GM12801 (cell line): ENCODE results near the gene GRM5.

Experiments
- TF ChIP-seq, protein P1 (sequence below): IDR thresholded peaks from one replicate; pipeline ENCODE4 v1.5.1; 2011; ENCODE audit warnings: control low read depth; ENCODE audit not compliant: insufficient read length; ENCODE audit errors: extremely low read depth

Gene GRM5

GRCh38 chr11:88744140-88744539 is 321.6 kb downstream of the GRM5 start:
- TF ChIP-seq, protein P1, sequence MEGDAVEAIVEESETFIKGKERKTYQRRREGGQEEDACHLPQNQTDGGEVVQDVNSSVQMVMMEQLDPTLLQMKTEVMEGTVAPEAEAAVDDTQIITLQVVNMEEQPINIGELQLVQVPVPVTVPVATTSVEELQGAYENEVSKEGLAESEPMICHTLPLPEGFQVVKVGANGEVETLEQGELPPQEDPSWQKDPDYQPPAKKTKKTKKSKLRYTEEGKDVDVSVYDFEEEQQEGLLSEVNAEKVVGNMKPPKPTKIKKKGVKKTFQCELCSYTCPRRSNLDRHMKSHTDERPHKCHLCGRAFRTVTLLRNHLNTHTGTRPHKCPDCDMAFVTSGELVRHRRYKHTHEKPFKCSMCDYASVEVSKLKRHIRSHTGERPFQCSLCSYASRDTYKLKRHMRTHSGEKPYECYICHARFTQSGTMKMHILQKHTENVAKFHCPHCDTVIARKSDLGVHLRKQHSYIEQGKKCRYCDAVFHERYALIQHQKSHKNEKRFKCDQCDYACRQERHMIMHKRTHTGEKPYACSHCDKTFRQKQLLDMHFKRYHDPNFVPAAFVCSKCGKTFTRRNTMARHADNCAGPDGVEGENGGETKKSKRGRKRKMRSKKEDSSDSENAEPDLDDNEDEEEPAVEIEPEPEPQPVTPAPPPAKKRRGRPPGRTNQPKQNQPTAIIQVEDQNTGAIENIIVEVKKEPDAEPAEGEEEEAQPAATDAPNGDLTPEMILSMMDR = no peak

- TF ChIP-seq, protein P1 = no peak
These were observed 326.3 kb downstream of the GRM5 start for GRCh38 chr11:88739524-88739923.

- TF ChIP-seq, protein P1 = no peak
These were observed 356.2 kb downstream of the GRM5 start for GRCh38 chr11:88709567-88709966.

DNA sequence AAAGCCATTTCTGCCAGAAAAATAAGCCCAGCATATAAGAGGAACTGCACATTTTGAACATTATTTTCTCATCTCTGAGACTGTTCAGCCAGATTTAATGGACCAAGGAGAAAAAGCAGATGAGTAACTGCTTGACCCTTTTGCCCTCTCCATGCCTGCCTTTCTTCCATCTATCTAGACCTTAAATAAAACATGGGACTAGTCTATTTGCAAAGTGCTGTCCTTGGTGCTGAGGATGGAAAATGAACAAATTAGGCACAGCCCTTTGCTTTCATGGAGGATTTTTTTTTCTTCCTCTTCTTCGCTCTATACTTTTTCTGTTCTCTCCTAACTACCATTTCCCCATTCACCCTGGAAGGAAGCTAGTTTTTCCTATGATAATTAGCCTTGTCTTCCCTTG is 361.3 kb downstream of the GRM5 start:
- TF ChIP-seq, protein P1 = no peak

- TF ChIP-seq, protein P1 = no peak
These were observed 364.0 kb downstream of the GRM5 start for GRCh38 chr11:88701816-88702215.

GRCh38 chr11:88697139-88697538 is 368.6 kb downstream of the GRM5 start:
- TF ChIP-seq, protein P1 = no peak

DNA sequence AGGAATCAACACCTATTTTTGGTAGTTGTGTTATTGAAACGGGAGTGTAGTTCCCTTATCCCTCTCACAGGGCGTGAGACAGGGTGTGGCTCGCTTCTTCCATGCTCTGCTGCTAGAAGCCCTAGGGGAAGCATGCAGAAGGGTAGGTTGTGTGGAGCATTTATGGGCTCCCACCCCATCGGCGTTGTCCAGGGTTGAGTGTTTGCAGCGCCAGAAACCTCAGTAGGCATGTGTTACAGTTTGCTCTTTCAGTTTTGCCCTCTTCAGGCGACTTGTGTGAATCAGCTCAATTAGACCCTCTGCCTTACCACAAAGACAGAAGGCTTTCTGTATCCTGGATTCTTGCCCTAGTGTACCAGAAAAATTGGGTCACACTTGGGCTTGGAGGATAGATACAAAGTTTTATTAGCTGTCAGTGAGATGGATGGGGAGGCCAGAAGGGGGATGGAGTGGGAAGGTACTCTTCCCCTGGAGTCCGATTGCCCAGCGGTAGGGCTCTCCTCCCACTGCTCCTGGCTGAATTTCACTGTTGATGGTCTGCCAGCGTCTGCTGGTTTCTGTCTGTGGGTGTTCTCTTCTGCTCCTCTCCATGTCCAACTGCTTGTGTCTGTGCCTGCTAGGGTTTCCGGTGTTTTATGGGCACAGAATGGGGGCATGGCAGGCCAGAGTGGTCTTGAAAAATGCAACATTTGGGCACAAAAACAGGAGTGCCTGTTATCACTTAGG is 369.9 kb downstream of the GRM5 start:
- TF ChIP-seq, protein P1 = no peak
